Neural cell (in vitro differentiated cells): ENCODE data around the gene POLN.

ENCODE experiments used
- CTCF ChIP-seq: fragments of 450-650 bp; IDR thresholded peaks from 2 replicates; pipeline ENCODE4 v1.5.1; 2014; ENCODE audit warnings: antibody characterized with exemption, mild to moderate bottlenecking, moderate library complexity; ENCODE audit not compliant: poor library complexity, severe bottlenecking
- EZH2 ChIP-seq: fragments of 200-600, 300-800 bp; shearing (Covaris generic), sonication (generic); IDR thresholded peaks from 2 replicates; pipeline ENCODE4 v1.6.1; 2014; ENCODE audit warnings: antibody characterized with exemption, low read length, borderline replicate concordance, mild to moderate bottlenecking; ENCODE audit not compliant: insufficient read depth, poor library complexity, severe bottlenecking
- POLR2AphosphoS5 ChIP-seq: IDR thresholded peaks from 2 replicates; pipeline ENCODE4 v1.6.1; 2012

- no peak for TF ChIP-seq CTCF
- no peak for TF ChIP-seq POLR2AphosphoS5
- TF ChIP-seq EZH2, result no peak
Measured at GRCh38 chr4:2059046-2059725, 182.7 kb downstream of the POLN start, which contains the start of gene NAT8L.
